NT2/D1 (cell line): Measurements from ENCODE around the gene GADD45B.
"Not testable (repeated sequence)": the region's sequence is repeated elsewhere in the genome, so short reads cannot be mapped to it uniquely, and the experiment has no call there.

Source experiments
- DNase-seq: peaks from one replicate; pipeline ENCODE4 v3.0.0-alpha.2; 2011; ENCODE audit warnings: low read depth, low spot score
- H3K27me3 ChIP-seq: 2 replicates; pipeline ENCODE4 v1.6.0; 2011; ENCODE audit warnings: mild to moderate bottlenecking; ENCODE audit not compliant: insufficient read length, insufficient read depth
- H3K36me3 ChIP-seq: 2 replicates; pipeline ENCODE4 v1.6.1; 2011; ENCODE audit warnings: mild to moderate bottlenecking, low read length, mixed read lengths; ENCODE audit not compliant: insufficient read depth, insufficient read length
- H3K4me1 ChIP-seq: 2 replicates; pipeline ENCODE4 v1.5.1; 2011; ENCODE audit not compliant: insufficient read depth, insufficient read length
- H3K4me3 ChIP-seq: 2 replicates; pipeline ENCODE4 v1.5.1; 2011; ENCODE audit warnings: low read depth; ENCODE audit not compliant: insufficient read length
- H3K9ac ChIP-seq: 2 replicates; pipeline ENCODE4 v1.6.0; 2011; ENCODE audit warnings: low read depth; ENCODE audit not compliant: insufficient read length
- H3K9me3 ChIP-seq: 2 replicates; pipeline ENCODE4 v1.5.1; 2011; ENCODE audit warnings: mild to moderate bottlenecking, low read length; ENCODE audit not compliant: insufficient read depth
- SUZ12 ChIP-seq: IDR thresholded peaks from 2 replicates; pipeline ENCODE4 v1.6.1; 2011; ENCODE audit not compliant: insufficient read length, insufficient read depth; ENCODE audit errors: extremely low read depth
- YY1 ChIP-seq: IDR thresholded peaks from 2 replicates; pipeline ENCODE4 v1.6.1; 2011; ENCODE audit not compliant: insufficient read length, insufficient read depth
- ZNF274 ChIP-seq: IDR thresholded peaks from 2 replicates; pipeline ENCODE4 v1.6.1; 2011; ENCODE audit warnings: mild to moderate bottlenecking, low read depth, low read length

The GADD45B gene

DNA sequence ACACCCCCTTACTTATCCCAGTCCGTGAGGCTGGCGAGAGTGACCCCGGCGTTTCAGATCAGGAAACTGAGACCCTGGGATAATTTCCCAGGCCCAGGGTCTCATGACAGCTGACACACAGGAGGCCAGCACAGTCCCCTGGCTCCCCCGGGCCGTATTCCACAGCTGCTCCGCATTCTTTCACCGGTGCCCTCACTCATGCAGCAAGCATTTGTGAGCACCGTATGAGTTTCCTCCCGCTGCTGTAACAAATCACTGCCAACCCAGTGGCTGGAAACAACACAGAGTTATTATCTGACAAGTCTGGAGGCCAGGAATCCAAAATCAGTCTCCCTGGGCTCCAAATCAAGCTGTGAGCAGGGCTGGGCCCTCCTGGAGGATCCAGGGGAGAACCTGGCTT lies 21.3 kb downstream of the GADD45B start:
- TF ChIP-seq SUZ12 = no peak
- no peak for TF ChIP-seq ZNF274
- TF ChIP-seq YY1 = no peak
- Histone ChIP-seq H3K4me1 (peaks cover 20% of the 10 kb centered on the region), H3K9me3 (peaks cover 6% of the 10 kb centered on the region; the same call in 1 of the 2 replicates), H3K4me3 (no peak overlapping the region), H3K9ac (no peak overlapping the region), H3K36me3 (no peaks in the 10 kb centered on the region), H3K27me3 (peaks cover 9% of the 10 kb centered on the region)
- no peak for DNase-seq

- no peak for DNase-seq
- Histone ChIP-seq H3K9me3 (peaks cover 6% of the 10 kb centered on the region; the same call in 1 of the 2 replicates), H3K27me3 (peaks cover 3% of the 10 kb centered on the region), H3K4me1 (peaks cover 16% of the 10 kb centered on the region), H3K4me3 (no peak overlapping the region), H3K9ac (no peak overlapping the region), H3K36me3 (no peaks in the 10 kb centered on the region)
- no peak for TF ChIP-seq SUZ12
- TF ChIP-seq YY1 = no peak
- TF ChIP-seq ZNF274 = no peak
Observed at GRCh38 chr19:2500156-2500555, 24.2 kb downstream of the GADD45B start.

- TF ChIP-seq YY1 = no peak
- no peak for TF ChIP-seq SUZ12
- no peak for TF ChIP-seq ZNF274
- Histone ChIP-seq H3K27me3 (no peaks in the 10 kb centered on the region), H3K4me3 (no peak overlapping the region), H3K36me3 (no peaks in the 10 kb centered on the region), H3K4me1 (peaks cover 16% of the 10 kb centered on the region), H3K9me3 (peaks cover 6% of the 10 kb centered on the region; the same call in 1 of the 2 replicates), H3K9ac (no peak overlapping the region)
- no peak for DNase-seq
Observed at GRCh38 chr19:2500841-2501261, 24.9 kb downstream of the GADD45B start.

DNA sequence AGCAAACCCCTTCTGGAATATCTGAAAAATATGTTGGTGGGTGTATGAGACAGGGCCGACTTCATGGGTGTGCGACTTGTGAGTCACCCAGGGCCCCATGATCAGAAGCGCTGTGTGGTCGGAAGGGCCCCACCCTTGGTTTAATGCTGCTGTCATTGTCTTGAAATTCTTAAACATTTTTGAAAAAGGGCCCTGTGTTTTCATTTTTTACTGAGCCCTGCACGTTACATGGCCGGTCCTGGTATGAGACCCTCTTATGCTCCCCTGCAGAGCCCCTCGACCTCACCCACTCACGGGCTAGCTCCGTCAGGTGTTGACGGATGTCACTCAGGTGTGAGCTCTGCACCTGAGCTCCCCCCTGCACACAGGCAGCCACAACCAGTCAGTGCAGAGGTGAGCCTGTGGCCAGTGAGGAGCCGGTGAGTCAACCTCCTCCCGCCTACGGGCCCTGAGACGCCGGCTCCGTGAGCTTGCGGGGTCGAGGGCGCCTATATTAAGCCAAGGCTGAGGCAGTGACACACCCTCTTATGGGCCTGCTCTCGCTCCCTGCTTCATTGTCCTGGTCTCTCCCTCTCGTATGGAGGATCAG lies 27.7 kb downstream of the GADD45B start:
- no peak for DNase-seq
- peak overlapping the region; percentile 17 for H3K9ac ChIP-seq

GRCh38 chr19:2506656-2507055 lies 30.7 kb downstream of the GADD45B start:
- H3K27me3 ChIP-seq, H3K9me3 ChIP-seq, H3K9ac ChIP-seq, DNase-seq, H3K4me3 ChIP-seq, H3K36me3 ChIP-seq: not testable (repeated sequence)
- H3K4me1 ChIP-seq = peaks cover 12% of the 10 kb centered on the region

More for the DNA sequence above, 27.7 kb downstream of the GADD45B start:
- peaks cover 14% of the 10 kb centered on the region for H3K4me1 ChIP-seq
- H3K36me3 ChIP-seq = no peaks in the 10 kb centered on the region
- no peak for TF ChIP-seq SUZ12
- no peak for TF ChIP-seq ZNF274
- no peak for TF ChIP-seq YY1
- no peaks in the 10 kb centered on the region for H3K9me3 ChIP-seq
- H3K4me3 ChIP-seq = no peak overlapping the region
- no peaks in the 10 kb centered on the region for H3K27me3 ChIP-seq

GRCh38 chr19:2507109-2507508 lies 31.2 kb downstream of the GADD45B start:
- Histone ChIP-seq H3K36me3 (no peaks in the 10 kb centered on the region), H3K9me3 (no peaks in the 10 kb centered on the region), H3K4me3 (no peak overlapping the region), H3K27me3 (no peaks in the 10 kb centered on the region), H3K9ac (no peak overlapping the region), H3K4me1 (peaks cover 14% of the 10 kb centered on the region)
- no peak for DNase-seq
- TF ChIP-seq SUZ12 = no peak

DNA sequence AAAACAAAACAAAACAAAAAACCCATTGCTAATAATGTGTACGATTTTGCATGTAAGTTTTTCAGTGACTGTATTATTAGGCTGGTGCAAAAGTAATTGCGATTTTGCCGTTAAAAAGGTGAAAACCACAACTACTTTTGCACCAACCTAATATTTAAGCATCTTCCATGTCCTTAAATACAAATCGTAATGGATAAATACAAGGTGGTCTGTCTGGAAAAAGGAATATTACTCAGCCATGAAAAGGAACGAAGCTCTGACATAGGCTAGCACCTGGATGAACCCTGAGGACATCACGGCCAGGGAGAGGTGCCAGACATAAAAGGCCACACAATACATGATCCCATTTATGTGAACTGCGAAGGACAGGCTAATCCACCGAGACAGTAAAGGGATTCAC lies 33.2 kb downstream of the GADD45B start:
- TF ChIP-seq YY1 = no peak
- no peak for TF ChIP-seq SUZ12
- no peak for TF ChIP-seq ZNF274
- Histone ChIP-seq H3K36me3 (no peaks in the 10 kb centered on the region), H3K4me3 (no peak overlapping the region), H3K27me3 (no peaks in the 10 kb centered on the region), H3K4me1 (peaks cover 8% of the 10 kb centered on the region), H3K9ac (no peak overlapping the region), H3K9me3 (no peaks in the 10 kb centered on the region)
- DNase-seq = no peak
